ENCODE measurements around the gene ZDHHC14. TPM values are rescaled to one million over a fixed set of nuclear protein-coding genes. Genes with fewer than 3 reads are reported as not detected.
A peak's percentile ranks its signal among the peaks of the same experiment; 100 is the strongest.

The ZDHHC14 gene
- total RNA-seq, 4 donors from 2014 or later: 9.1 to 20.6 (median 12.5) TPM

DNA sequence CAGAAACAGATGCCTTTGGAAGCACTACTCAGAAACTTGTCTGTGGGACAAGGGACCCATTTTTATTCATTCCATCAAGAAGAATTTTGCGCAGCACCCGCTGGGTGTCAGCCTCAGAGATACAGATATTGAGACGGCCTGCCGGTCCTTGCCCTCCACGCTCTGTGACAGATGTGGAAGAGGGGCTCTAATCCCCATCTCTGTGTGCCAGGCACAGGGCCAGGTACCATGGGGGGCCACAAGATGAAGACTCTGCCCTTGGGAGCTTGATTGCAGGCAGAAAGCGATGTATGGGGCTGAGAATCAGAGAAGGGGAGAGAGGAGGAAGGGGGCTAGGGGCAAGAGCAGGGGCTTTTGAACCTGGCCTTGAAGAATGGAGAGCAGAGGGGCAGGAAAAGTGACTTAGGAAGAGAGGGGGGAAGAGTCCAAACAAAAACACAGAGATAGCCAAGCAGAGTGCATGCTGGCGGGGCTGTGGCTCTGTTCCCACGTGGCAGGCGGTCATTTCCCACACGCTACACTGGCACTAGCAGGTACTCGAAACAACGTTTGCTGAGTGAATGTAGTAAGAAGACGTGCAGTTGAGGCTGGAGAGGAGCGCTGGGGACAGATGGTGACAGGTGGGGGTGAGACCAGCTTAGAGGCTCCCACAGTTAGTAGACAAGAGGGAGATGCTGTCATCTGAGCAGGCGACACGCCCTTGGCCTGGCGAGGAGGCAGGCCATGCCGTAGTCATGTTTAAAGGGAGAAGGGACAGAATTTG, 271.8 kb downstream of the ZDHHC14 start:
- TF ChIP-seq CTCF (IDR thresholded peaks at IDR 0.05) (no peak), POLR2A (IDR thresholded peaks at IDR 0.05) (no peak)
- H3K27ac ChIP-seq: no peak overlapping the region
- no peaks in the 10 kb centered on the region for H3K27me3 ChIP-seq
- DNase-seq: no peak
- no peaks in the 10 kb centered on the region for H3K4me1 ChIP-seq
- H3K9me3 ChIP-seq: no peaks in the 10 kb centered on the region
- no peak overlapping the region for H3K4me3 ChIP-seq
- H3K36me3 ChIP-seq: peaks cover 0 to 10% (median 0%) of the 10 kb centered on the region in 3 donors

DNA sequence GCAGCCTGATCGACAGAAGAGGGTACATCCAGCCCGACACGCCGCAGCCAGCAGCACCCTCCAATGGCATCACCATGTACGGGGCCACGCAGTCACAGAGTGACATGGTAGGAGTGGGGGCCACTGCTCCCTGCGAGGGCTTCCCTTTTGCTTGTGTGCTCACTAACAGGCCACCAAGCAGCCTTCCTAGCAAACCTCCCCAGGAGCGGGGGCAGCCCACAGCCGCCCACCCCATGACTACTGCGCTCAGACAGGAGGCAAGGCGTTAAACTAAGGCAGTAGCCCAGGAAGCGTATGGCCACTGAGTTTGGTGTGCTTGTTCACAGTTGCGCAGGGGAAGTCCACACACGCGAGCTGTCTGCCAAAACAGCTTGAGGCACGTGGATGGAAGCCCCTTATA, 272.5 kb downstream of the ZDHHC14 start:
- DNase-seq: peak in 1 of 3 donors; percentile 27
- Histone ChIP-seq H3K36me3 (peaks cover 0 to 10% (median 0%) of the 10 kb centered on the region in 3 donors), H3K9me3 (no peaks in the 10 kb centered on the region), H3K27me3 (no peaks in the 10 kb centered on the region), H3K4me1 (no peaks in the 10 kb centered on the region), H3K4me3 (no peak overlapping the region), H3K27ac (no peak overlapping the region)
- TF ChIP-seq POLR2A (IDR thresholded peaks at IDR 0.05) (no peak), CTCF (IDR thresholded peaks at IDR 0.05) (no peak)

GRCh38 chr6:157655139-157655538, 274.1 kb downstream of the ZDHHC14 start:
- TF ChIP-seq CTCF (IDR thresholded peaks at IDR 0.05) (no peak), POLR2A (IDR thresholded peaks at IDR 0.05) (no peak)
- no peaks in the 10 kb centered on the region for H3K9me3 ChIP-seq
- DNase-seq: no peak

GRCh38 chr6:157656437-157656997, 275.5 kb downstream of the ZDHHC14 start:
- TF ChIP-seq POLR2A (IDR thresholded peaks at IDR 0.05) (no peak), CTCF (IDR thresholded peaks at IDR 0.05) (no peak)
- Histone ChIP-seq H3K36me3 (peaks cover 0 to 10% (median 0%) of the 10 kb centered on the region in 3 donors), H3K4me3 (no peak overlapping the region), H3K9me3 (no peaks in the 10 kb centered on the region), H3K27ac (no peak overlapping the region), H3K27me3 (no peaks in the 10 kb centered on the region), H3K4me1 (no peaks in the 10 kb centered on the region)
- DNase-seq: no peak

More at GRCh38 chr6:157655139-157655538, 274.1 kb downstream of the ZDHHC14 start:
- Histone ChIP-seq H3K27me3 (no peaks in the 10 kb centered on the region), H3K4me1 (no peaks in the 10 kb centered on the region), H3K4me3 (no peak overlapping the region), H3K36me3 (peaks cover 0 to 10% (median 0%) of the 10 kb centered on the region in 3 donors), H3K27ac (no peak overlapping the region)

DNA sequence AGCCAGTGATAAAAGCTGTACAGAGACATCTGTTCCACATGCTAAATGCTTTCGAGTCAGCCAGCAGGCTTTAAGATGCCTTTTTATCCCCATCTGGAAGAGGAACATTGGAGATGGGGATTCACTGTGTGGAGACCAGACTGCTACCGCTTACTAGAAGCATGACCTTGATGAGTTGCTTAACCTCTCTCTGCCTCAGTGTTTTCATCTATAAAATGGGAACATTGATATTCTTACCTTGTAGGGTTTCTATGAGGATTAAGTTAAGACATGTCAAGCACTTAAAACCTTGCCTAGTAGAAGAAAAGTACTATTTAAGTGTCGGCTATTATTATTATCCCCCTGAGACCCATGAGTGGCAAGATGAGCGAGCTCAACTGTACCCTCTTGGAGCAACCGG, 276.8 kb downstream of the ZDHHC14 start:
- Histone ChIP-seq H3K36me3 (peaks cover 0 to 10% (median 0%) of the 10 kb centered on the region in 3 donors), H3K9me3 (no peaks in the 10 kb centered on the region), H3K27me3 (no peaks in the 10 kb centered on the region), H3K27ac (no peak overlapping the region), H3K4me1 (no peaks in the 10 kb centered on the region), H3K4me3 (no peak overlapping the region)
- DNase-seq: no peak
- TF ChIP-seq CTCF (IDR thresholded peaks at IDR 0.05): no peak
- TF ChIP-seq POLR2A (IDR thresholded peaks at IDR 0.05): no peak

Measured in Peyer's patch (tissue), 4 donors.